HG03571 (cell line): ENCODE results near the gene TNNI2.
"Not testable (repeated sequence)": the region's sequence is repeated elsewhere in the genome, so short reads cannot be mapped to it uniquely, and the experiment has no call there.

Experiments used
- ATAC-seq: cut with Tn5 transposase; IDR thresholded peaks from one replicate; pipeline ENCODE4 v1.9.1; 2021; ENCODE audit not compliant: unreplicated experiment

The TNNI2 gene

DNA sequence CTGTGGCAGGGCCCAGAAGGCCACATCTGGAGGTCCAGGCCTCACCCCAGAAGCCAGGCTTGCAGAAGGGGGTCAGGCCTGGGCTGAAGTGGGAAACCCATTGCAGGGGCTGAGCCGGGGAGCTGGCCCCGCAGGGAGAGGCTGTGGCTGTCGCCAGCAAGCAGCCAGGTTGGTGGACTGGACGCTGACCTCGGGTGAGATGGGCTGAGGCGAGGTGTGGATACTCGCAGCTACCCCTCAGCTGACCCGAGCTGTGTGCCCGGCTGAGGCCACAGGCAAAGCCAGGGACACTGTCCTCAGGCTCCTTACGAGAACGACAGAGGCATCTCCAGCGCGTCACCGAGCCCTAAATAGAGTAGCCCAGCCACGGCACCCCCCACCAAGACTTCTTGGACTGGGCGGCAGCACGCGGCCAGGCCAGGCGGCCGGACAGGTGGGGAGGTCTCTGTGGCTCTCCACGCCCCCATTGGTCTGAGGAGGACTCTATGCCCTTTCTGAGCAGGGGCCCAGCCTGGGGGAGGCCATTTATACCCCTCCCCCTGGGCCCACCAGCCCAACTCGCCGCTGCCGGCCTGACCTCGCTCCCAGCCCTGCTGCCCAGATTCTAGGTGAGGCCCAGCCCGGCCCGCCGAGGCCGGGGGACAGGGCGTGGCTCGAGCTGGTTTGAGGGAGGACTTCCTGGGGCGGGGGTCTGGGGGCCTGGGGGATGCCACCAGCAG lies at the start of gene TNNI2:
Gene TNNI2, plus strand, starts transcription at position 556 of the 719 bp plus-strand sequence. CDS start 716 bp downstream, outside the sequence.
- ATAC-seq, result no peak

DNA sequence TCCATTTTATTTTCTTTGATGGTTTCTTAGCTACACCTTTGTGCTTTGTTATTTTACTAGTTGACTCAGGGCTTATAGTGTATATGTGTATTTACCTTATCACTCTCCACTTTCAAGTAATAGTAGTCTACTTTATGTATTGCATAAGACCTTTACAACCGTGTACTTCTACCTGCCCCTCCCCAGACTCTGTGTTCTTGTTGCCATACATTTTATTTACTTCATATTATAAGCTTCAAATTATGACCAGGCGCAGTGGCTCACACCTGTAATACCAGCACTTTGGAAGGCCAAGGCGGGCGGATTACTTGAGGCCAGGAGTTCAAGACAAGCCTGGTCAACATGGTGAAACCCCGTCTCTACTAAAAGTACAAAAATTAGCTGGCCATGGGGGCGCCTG lies 46.9 kb upstream of the TNNI2 start:
- ATAC-seq, result no peak

DNA sequence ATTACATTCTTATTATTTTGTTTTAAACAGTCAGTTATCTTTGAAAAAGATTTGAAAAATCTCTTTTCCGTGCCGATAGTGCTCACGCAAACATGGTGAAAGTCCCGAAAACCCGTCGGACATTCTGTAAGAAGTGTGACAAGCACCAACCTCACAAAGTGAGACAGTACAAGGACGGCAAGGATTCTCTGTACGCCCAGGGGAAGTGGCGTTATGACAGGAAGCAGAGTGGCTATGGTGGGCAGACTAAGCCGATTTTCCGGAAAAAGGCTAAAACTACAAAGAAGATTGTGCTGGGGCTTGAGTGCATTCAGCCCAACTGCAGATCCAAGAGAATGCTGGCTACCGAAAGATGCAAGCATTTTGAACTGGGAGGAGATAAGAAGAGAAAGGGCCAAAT lies 46.3 kb upstream of the TNNI2 start:
- no peak for ATAC-seq

DNA sequence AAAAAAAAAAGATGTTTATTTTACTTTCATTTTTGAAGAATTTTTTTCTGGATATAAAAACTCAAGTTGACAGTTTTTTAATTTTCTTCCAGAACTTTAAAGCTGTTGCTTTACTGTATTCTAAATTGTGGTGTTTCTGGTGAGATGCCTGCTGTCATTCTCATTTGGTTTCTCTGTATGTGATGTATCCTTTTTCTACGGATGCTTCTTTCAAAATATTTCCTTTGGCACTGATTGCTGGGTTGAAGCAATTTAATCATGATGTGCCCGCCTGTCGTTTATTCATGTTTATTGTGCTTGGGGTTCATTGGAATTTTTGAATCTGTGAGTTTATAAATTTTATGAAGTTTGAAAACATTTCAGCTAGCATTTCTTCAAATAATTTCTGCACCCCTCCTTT lies 45.7 kb upstream of the TNNI2 start:
- no peak for ATAC-seq

DNA sequence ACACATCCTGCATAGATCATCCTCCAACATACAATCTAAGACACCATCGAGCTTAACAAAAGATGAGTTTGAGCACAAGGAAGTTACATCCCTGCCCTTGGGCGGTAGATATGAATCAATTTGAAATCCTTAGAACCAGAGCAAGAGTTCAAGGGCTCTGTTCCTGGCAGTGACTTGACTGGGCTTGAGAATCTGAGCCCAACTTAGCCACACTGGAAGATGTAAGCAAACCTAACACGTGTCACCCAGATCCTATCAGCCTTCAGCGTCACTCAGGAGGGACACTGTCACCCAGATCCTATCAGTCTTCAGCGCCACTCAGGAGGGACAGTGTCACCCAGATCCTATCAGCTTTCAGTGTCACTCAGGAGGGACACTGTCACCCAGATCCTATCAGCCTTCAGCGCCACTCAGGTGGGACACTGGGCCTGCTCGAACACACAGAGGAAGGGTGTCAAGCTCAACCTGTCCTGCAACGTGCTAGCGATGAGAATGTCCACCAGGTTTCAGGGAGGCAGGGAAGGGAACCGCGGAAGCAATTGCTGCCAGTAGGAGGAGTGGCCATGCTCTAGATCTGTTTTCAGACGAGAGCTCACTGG lies 42.3 kb upstream of the TNNI2 start:
- no peak for ATAC-seq

DNA sequence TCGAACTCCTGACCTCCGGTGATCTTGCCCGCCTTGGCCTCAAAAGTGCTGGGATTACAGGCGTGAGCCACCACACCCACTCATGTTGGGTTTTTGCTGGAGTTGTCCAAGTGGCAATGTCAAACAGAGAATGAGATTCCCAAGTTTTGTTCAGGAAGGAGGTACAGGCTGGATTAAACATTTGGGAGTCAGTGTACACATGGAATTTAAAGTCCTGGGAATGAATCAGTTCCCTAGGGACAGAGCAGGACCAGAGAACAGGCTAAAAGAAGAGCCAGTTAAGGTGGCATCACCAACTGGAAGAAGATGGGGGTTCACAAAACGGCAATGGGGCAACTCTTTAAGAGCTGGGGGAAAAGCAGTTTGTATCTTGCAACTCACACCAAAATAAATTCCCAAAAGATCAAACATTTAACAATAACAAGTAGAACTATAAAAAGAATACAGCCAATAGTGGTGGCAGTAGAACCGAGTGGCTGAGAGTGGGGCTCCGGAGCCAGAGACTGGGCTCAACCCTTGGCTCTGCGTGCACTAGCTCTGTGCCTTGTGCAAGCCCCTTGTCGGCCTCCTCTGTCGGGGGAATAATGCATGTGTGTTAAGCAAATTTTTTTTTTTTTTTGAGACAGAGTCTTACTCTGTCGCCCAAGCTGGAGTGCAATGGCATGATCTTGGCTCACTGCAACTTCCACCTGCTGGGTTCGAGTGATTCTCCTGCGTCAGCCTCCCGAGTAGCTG lies 41.2 kb upstream of the TNNI2 start:
- ATAC-seq, result no peak

DNA sequence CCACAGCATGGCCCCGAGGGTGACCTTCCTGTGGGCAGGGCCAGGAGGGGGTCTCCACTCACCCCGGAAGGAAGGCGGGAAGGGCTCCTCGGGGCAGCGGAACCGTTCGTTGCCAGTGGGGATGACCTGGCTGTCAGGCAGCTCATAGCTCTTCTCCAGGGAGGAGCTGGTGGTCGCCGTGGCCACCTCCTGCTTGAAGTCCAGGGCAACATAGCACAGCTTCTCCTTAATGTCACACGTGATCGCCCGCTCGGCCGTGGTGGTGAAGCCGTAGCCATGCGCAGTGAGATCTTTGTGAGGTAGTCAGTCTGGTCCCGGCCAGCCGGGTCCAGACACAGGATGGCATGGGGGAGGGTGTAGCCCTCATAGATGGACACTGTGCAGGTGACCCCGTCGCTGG lies 35.5 kb upstream of the TNNI2 start:
- no peak for ATAC-seq

DNA sequence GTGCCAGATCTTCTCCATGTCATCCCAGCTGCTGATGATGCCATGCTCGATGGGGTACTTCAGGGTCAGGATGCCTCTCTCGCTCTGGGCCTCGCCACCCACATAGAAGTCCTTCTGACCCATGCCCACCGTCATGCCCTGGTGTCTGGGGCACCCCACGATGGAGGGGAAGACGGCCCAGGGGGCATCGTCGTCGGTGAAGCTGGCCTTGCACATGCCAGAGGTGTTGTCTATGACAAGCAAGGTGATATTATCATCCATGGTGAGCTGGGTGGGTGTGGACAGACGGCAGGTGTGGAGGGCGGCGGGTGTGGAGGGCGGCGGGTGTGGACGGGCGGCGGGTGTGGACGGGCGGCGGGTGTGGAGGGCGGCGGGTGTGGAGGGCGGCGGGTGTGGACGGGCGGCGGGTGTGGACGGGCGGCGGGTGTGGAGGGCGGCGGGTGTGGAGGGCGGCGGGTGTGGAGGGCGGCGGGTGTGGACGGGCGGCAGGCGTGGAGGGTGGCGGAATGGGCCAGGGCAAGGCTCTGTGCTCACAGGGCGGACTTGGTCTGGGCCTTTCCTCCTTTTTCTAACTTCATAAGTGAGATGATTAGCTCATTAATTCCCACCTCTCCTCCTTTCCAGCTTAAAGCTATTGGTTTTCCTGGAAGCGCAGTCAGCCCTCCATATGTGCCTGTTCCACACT lies 34.8 kb upstream of the TNNI2 start:
- not testable (repeated sequence) for ATAC-seq

DNA sequence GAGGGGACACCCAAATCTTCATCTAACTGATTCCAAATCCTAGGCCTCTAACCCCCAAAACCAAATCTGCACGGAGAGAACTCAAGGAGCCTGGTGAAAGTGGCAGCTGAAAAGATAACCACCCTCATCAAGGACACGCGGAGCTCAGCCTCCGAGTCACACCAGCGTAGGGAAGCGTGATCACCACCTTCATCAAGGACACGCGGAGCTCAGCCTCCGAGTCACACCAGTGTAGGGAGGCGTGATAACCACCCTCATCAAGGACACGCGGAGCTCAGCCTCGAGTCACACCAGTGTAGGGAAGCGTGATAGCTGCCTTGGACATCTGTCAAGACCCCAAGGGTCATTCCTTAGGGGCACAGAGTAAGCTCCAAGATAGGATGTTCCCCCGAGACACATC lies 33.3 kb upstream of the TNNI2 start:
- ATAC-seq, result no peak

DNA sequence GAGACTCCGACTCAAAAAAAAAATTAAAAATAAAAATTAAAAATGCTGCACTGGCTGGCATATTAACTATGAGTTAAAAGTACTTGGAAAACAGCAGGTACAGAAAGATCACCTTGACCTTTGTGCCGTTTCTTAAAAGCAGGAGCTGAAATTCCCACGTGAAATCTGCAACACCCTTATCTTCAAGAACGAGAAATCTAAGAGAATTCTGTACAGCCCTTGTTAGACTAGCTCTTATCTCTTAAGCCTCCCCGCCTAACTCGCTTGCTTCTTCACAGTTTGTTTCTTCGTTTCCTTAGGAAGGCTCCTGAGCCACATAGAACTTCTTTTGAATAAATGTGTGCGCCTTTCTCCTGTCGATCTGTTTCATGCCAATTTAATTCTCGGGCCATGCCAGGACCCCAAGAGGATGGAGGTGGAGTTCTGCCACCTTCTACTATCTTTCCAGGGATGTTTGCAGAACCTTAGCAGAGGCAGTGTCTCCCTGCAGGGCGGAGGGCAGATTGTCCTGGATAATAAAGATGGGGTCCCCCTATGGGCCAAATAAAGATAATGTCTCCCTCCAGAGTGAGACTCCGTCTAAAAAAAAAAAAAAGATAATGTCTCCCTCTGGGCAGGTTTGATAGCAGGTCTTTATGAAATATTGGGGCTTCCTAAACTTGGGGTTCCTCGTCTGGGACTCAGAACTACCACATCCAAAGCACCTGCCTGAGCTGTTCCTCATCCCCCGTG lies 31.4 kb upstream of the TNNI2 start:
- no peak for ATAC-seq

DNA sequence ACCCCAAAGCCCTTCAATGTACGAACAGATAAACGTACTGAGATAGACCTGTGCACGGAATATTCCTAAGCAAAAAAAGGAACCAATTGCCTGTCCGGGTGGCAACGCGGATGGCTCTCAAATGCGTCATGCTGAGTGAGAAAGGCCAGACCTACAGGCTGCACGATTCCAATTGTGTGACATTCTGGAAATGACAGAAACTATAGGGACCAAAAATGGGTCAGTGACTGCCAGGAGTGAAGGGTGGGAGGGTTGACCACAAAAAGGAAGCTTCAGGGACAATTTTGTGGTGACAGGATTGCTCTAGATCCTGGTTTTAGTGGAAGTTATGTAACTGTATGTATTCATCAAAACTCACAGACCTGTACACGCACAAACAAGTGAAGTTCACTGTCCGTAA lies 28.0 kb upstream of the TNNI2 start:
- no peak for ATAC-seq

DNA sequence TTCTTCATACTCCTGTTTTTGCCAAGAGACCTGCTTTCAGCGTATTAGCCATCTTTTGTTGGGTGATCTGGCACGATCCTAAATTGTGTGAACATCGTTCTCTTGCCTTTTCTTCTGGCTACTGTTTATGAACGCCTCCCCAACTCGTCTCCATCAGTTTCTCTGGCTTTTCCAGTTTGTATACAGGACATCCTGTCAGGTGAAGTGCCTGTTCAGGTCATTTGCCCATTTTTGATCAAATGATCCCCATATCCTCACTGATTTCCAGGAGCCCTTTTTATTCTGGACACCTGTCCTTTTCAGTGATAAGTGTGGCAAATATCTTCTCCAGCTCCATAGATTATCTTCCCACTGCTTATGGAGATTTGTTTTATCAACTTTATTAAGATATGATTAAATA lies 26.5 kb upstream of the TNNI2 start:
- no peak for ATAC-seq

DNA sequence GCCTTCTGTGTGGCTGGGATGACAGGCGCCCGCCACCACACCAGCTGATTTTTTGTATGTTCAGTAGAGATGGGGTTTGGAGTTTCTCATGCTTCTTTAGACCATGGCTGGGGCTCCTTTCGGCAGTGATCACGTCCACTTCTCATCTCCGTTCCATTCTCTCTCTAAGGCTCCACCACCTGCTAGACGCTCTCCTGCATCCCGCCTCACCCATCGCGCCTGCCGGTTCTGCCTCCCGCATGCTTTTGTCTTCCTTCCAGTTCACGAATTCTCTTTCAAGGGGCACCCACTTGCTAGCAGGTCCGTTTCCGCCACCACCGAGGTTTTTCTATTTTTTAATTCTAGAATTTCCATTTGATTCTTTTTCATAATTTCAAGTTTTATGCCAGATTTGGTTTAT lies 26.0 kb upstream of the TNNI2 start:
- ATAC-seq, result no peak

DNA sequence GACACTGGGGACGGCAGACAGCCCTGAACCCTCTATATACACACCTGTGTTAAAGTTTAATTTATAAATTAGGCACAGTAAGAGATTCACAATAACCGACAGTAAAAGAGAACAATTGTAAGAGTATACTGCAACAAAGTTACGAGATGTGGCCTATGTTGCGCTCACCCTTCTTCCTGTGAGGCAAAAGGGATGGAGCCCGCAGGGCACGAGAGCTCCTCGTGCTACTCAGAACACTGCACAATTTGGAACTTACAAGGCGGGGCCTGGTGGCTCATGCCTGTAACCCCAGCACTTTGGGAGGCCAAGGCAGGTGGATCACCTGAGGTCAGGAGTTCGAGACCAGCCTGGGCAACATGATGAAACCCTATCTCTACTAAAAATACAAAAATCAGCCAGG lies 25.4 kb upstream of the TNNI2 start:
- ATAC-seq, result not testable (repeated sequence)

DNA sequence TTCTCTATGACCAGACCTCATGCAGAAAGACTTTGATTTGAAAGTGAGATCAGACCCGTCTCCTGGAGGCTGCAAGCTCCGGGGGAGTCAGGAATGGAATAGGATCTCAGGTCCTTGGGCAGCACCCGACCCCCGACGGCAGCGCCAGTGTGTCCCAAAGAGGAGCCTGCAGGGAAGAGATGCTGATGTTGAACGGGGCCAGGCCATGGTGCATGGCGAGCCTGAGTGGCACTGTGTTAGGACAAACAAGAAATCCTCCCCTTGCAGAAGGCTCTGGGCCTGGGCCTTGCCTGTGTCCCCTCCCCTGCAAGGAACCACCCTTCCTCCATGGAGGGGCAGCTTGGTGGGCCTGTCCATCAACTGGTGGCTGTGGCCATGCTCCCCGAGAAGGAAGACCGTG lies 24.1 kb upstream of the TNNI2 start:
- ATAC-seq, result no peak

DNA sequence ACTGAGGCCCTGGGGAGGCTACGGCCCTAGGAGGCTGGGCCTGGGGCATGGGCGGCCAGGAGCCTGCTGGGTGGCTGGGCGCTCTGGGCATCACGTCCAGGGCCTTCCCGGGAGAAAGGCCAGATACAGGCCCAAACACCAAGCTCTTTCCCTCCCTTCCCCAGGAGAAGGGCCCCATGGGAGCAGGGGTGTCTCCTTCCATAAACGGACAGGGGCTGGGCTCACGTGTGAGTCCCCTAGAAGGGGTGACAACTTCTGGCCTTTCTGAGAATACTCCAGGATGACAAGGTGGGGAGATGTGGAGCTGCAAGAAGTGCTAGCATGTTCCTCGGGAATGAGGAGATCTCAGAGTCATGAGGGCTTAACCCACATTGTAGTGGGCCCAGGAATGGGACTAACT lies 23.5 kb upstream of the TNNI2 start:
- no peak for ATAC-seq

DNA sequence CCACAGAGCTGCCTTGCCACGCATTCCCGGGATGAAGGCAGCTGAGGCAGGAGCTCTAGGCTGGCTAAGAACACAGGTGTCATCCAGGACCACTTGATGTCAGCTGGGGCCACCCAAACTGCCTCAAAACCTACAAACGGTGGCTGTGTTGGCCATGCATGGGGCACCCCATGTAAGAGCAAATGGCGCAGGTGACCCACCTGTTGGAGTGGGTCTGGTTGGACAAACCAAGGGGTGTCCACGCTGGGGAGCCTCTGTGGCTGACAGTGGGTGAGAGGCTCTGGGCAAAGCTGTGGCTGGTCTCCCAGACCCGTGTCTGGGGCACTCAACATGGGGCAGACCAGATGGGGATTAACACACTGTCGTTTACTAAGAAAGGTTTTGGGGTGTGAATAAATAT lies 23.0 kb upstream of the TNNI2 start:
- ATAC-seq, result no peak

DNA sequence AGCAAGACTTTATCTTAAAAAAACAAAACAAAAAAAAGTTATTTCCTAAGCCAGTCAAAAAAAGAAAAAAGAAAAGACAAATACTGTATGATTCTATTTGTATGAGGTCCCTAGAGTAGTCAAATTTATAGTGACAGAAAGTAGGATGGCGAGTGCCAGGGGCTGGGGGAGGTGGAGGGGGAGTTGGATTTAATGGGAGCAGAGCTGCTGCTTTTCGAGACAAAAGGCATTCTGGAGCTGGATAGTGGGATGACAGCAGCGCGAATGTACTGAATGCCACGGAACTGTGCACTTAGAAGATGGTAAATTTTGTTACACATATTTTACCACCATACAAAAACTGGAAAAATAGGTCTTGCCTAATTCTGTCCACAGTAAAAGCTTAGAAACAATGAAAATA lies 21.8 kb upstream of the TNNI2 start:
- no peak for ATAC-seq

DNA sequence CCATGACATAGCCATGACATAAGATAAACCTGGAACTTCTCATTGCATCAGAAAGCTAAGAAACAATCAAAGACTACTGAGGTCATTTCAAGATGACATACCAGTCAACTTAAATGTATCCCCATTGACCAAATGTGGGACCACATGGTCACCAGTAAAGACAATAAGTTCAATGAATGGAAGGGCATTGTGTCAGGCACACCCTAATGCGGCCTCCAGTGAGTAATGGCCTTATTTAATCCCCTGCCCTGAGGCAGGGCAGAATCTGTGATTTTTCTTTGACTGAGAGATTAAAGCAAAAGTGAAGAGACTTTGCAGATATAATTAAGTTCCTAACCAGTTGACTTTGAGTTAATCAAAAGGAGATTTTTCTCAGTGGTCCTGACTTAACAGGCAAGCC lies 21.3 kb upstream of the TNNI2 start:
- no peak for ATAC-seq

DNA sequence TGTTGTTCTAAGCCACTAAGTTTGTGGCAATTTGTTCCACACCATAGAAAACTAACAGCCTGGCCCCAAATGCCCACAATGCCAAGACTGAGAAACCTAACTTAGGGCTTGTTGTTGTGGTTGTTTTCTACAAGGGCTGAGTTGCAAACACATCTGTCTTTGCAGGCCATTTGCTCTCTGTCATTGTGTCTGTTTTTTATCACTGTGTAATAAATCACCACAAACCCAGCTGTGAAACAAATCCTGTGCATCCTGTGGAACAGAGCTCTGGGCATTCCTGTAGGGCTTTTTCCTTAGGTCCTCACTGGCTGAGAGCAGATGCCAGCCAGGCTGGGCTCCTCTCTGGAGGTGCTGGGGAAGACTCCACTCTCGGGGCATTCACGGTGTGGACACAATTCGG lies 19.7 kb upstream of the TNNI2 start:
- no peak for ATAC-seq
